ENCODE results near the gene RIMBP2.

Gene RIMBP2

GRCh38 chr12:130568041-130568440, 148.1 kb downstream of the RIMBP2 start:
- no peak for TF ChIP-seq SIN3A (IDR thresholded peaks at IDR 0.05; ENCODE audit: borderline replicate concordance, insufficient read depth, low read length)
- TF ChIP-seq, protein P1, sequence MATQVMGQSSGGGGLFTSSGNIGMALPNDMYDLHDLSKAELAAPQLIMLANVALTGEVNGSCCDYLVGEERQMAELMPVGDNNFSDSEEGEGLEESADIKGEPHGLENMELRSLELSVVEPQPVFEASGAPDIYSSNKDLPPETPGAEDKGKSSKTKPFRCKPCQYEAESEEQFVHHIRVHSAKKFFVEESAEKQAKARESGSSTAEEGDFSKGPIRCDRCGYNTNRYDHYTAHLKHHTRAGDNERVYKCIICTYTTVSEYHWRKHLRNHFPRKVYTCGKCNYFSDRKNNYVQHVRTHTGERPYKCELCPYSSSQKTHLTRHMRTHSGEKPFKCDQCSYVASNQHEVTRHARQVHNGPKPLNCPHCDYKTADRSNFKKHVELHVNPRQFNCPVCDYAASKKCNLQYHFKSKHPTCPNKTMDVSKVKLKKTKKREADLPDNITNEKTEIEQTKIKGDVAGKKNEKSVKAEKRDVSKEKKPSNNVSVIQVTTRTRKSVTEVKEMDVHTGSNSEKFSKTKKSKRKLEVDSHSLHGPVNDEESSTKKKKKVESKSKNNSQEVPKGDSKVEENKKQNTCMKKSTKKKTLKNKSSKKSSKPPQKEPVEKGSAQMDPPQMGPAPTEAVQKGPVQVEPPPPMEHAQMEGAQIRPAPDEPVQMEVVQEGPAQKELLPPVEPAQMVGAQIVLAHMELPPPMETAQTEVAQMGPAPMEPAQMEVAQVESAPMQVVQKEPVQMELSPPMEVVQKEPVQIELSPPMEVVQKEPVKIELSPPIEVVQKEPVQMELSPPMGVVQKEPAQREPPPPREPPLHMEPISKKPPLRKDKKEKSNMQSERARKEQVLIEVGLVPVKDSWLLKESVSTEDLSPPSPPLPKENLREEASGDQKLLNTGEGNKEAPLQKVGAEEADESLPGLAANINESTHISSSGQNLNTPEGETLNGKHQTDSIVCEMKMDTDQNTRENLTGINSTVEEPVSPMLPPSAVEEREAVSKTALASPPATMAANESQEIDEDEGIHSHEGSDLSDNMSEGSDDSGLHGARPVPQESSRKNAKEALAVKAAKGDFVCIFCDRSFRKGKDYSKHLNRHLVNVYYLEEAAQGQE (IDR thresholded peaks at IDR 0.05; ENCODE audit: insufficient read depth in 1 of 2, low read depth in 2 of 2, low read length in 2 of 2): no peak

- TF ChIP-seq TAF1 (IDR thresholded peaks at IDR 0.05; ENCODE audit: borderline replicate concordance, insufficient read depth, low read length): no peak
- no peak for TF ChIP-seq SIN3A (IDR thresholded peaks at IDR 0.05; ENCODE audit: borderline replicate concordance, insufficient read depth, low read length)
- TF ChIP-seq, protein P1 (IDR thresholded peaks at IDR 0.05; ENCODE audit: insufficient read depth in 1 of 2, low read depth in 2 of 2, low read length in 2 of 2): no peak
- no peak for TF ChIP-seq FOXP2 (optimal IDR thresholded peaks at IDR 0.05; ENCODE audit: borderline replicate concordance, extremely low read depth, extremely low read length, insufficient read depth)
- no peak for TF ChIP-seq POLR2AphosphoS5 (IDR thresholded peaks at IDR 0.05; ENCODE audit: low read depth, low read length)
Observed at GRCh38 chr12:130566446-130567155, 149.5 kb downstream of the RIMBP2 start.

DNA sequence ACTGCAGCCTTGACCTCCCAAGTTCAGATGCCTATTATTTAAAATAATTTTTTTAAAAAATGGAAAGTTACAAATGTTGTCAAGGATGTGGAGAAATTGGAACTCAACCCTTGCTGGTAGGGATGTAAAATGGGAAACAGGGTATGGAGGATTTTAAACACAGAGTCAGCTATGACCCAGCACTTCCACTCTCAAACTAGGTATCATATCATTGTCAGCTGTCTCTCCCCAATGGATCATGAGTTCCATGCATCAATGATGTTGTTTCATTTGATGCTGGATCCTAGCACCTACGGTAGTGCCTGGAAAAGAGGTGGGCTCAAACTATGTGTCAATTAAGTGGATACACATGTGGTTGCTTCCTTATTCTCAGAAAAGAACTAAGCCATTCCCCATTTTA, 150.9 kb downstream of the RIMBP2 start:
- no peak for TF ChIP-seq SIN3A (IDR thresholded peaks at IDR 0.05; ENCODE audit: borderline replicate concordance, insufficient read depth, low read length)
- no peak for TF ChIP-seq POLR2AphosphoS5 (IDR thresholded peaks at IDR 0.05; ENCODE audit: low read depth, low read length)
- no peak for TF ChIP-seq TAF1 (IDR thresholded peaks at IDR 0.05; ENCODE audit: borderline replicate concordance, insufficient read depth, low read length)
- TF ChIP-seq, protein P1 (IDR thresholded peaks at IDR 0.05; ENCODE audit: insufficient read depth in 1 of 2, low read depth in 2 of 2, low read length in 2 of 2): no peak
- TF ChIP-seq FOXP2 (optimal IDR thresholded peaks at IDR 0.05; ENCODE audit: borderline replicate concordance, extremely low read depth, extremely low read length, insufficient read depth): no peak

DNA sequence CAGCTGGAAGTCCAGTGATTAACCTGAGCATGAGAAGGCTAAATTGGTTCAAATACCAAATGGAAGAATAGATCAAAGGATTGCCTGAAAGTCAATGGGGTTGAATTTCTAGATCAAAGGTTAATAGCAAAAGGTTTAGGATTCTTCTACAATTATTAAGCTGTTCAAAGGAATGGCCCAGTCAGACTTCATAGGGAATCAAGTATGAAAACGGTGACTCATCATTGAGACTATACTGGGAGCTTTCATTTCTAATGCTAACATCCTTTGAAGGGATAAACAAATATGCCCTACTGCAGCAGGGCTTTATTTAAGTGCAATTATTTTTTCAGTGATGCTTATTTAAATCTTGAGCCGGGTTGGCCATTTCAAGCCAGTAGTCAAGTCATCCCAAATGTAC, 152.8 kb downstream of the RIMBP2 start:
- TF ChIP-seq, protein P1 (IDR thresholded peaks at IDR 0.05; ENCODE audit: insufficient read depth in 1 of 2, low read depth in 2 of 2, low read length in 2 of 2): no peak
- no peak for TF ChIP-seq TAF1 (IDR thresholded peaks at IDR 0.05; ENCODE audit: borderline replicate concordance, insufficient read depth, low read length)
- TF ChIP-seq SIN3A (IDR thresholded peaks at IDR 0.05; ENCODE audit: borderline replicate concordance, insufficient read depth, low read length): no peak
- TF ChIP-seq FOXP2 (optimal IDR thresholded peaks at IDR 0.05; ENCODE audit: borderline replicate concordance, extremely low read depth, extremely low read length, insufficient read depth): no peak
- TF ChIP-seq POLR2AphosphoS5 (IDR thresholded peaks at IDR 0.05; ENCODE audit: low read depth, low read length): no peak

- TF ChIP-seq FOXP2 (optimal IDR thresholded peaks at IDR 0.05; ENCODE audit: borderline replicate concordance, extremely low read depth, extremely low read length, insufficient read depth) (no peak), TAF1 (IDR thresholded peaks at IDR 0.05; ENCODE audit: borderline replicate concordance, insufficient read depth, low read length) (no peak), POLR2AphosphoS5 (IDR thresholded peaks at IDR 0.05; ENCODE audit: low read depth, low read length) (no peak)
- TF ChIP-seq, protein P1 (IDR thresholded peaks at IDR 0.05; ENCODE audit: insufficient read depth in 1 of 2, low read depth in 2 of 2, low read length in 2 of 2): no peak
Observed at GRCh38 chr12:130562716-130563115, 153.4 kb downstream of the RIMBP2 start.

All from PFSK-1 (cell line).